Neural cell (in vitro differentiated cells): ENCODE measurements around the gene PTCH2. TPM values are rescaled to one million over a fixed set of nuclear protein-coding genes. Genes with fewer than 3 reads are reported as not detected.

Experiments used
- H2AFZ ChIP-seq: fragments of 200-600, 300-800 bp; sonication (generic), shearing (Covaris generic); 2 replicates; pipeline ENCODE4 v1.6.0; 2014; ENCODE audit warnings: low read depth, mild to moderate bottlenecking, antibody characterized with exemption, low read length, moderate library complexity
- H3F3A ChIP-seq: fragments of 200-600 bp; shearing (Covaris generic); 2 replicates; pipeline ENCODE4 v1.6.1; 2016; ENCODE audit warnings: mild to moderate bottlenecking, moderate library complexity, mixed read lengths, antibody characterized with exemption, low read length; ENCODE audit not compliant: insufficient read depth, poor library complexity, severe bottlenecking
- H3K27ac ChIP-seq: fragments of 200-600, 300-800 bp; sonication (generic), shearing (Covaris generic); 2 replicates; pipeline ENCODE4 v1.5.1; 2014; ENCODE audit warnings: mild to moderate bottlenecking, low read length, moderate library complexity
- H3K27me3 ChIP-seq: fragments of 300-800, 200-600 bp; sonication (generic), shearing (Covaris generic); 2 replicates; pipeline ENCODE4 v1.6.0; 2014; ENCODE audit warnings: mild to moderate bottlenecking, low read depth, low read length, moderate library complexity; ENCODE audit not compliant: insufficient read depth
- H3K36me3 ChIP-seq: fragments of 300-800, 200-600 bp; sonication (generic), shearing (Covaris generic); 2 replicates; pipeline ENCODE4 v1.5.1; 2014; ENCODE audit warnings: mild to moderate bottlenecking, antibody characterized with exemption, low read length, moderate library complexity; ENCODE audit not compliant: insufficient read depth
- H3K4me2 ChIP-seq: fragments of 300-800, 200-600 bp; sonication (generic), shearing (Covaris generic); 2 replicates; pipeline ENCODE4 v1.6.0; 2014; ENCODE audit warnings: mild to moderate bottlenecking, low read length
- H3K4me3 ChIP-seq: fragments of 300-800, 200-600 bp; sonication (generic), shearing (Covaris generic); 2 replicates; pipeline ENCODE4 v1.5.1; 2014; ENCODE audit warnings: mild to moderate bottlenecking, low read length, moderate library complexity
- H3K79me2 ChIP-seq: fragments of 200-600 bp; shearing (Covaris generic); replicated peaks from 2 replicates; pipeline ENCODE4 v1.6.0; 2014; ENCODE audit warnings: mild to moderate bottlenecking, low read length, moderate library complexity; ENCODE audit not compliant: insufficient read depth
- H3K9ac ChIP-seq: fragments of 300-800, 200-600 bp; sonication (generic), shearing (Covaris generic); 2 replicates; pipeline ENCODE4 v1.6.1; 2016; ENCODE audit warnings: mild to moderate bottlenecking, low read length, mixed read lengths
- H3K9me2 ChIP-seq: fragments of 200-600 bp; shearing (Covaris generic); 2 replicates; pipeline ENCODE4 v1.6.1; 2016; ENCODE audit warnings: mild to moderate bottlenecking, low read length, mixed read lengths; ENCODE audit not compliant: insufficient read depth
- H3K9me3 ChIP-seq: fragments of 200-600, 300-800 bp; sonication (generic), shearing (Covaris generic); 2 replicates; pipeline ENCODE4 v1.6.1; 2016; ENCODE audit warnings: mild to moderate bottlenecking, mixed run types, low read length, moderate library complexity, mixed read lengths
- H4K20me1 ChIP-seq: fragments of 200-600 bp; shearing (Covaris generic); 2 replicates; pipeline ENCODE4 v1.6.1; 2016; ENCODE audit warnings: mild to moderate bottlenecking, mixed run types; ENCODE audit not compliant: insufficient read depth
- EP300 ChIP-seq: fragments of 450-650 bp; conservative IDR thresholded peaks from 2 replicates; pipeline ENCODE4 v1.6.1; 2014; ENCODE audit warnings: antibody characterized with exemption, mild to moderate bottlenecking, moderate library complexity; ENCODE audit not compliant: poor library complexity, severe bottlenecking
- EZH2 ChIP-seq: fragments of 200-600, 300-800 bp; shearing (Covaris generic), sonication (generic); IDR thresholded peaks from 2 replicates; pipeline ENCODE4 v1.6.1; 2014; ENCODE audit warnings: antibody characterized with exemption, low read length, borderline replicate concordance, mild to moderate bottlenecking; ENCODE audit not compliant: insufficient read depth, poor library complexity, severe bottlenecking
- MXI1 ChIP-seq: fragments of 450-650 bp; conservative IDR thresholded peaks from 2 replicates; pipeline ENCODE4 v1.6.1; 2014; ENCODE audit warnings: antibody characterized with exemption, mild to moderate bottlenecking; ENCODE audit not compliant: poor library complexity, severe bottlenecking
- POLR2AphosphoS5 ChIP-seq: IDR thresholded peaks from 2 replicates; pipeline ENCODE4 v1.6.1; 2012
- RAD21 ChIP-seq: fragments of 450-650 bp; conservative IDR thresholded peaks from 2 replicates; pipeline ENCODE4 v1.6.1; 2014; ENCODE audit warnings: antibody characterized with exemption, mild to moderate bottlenecking, moderate library complexity
- REST ChIP-seq: IDR thresholded peaks from 2 replicates; pipeline ENCODE4 v1.6.1; 2012; ENCODE audit warnings: borderline replicate concordance
- SMC3 ChIP-seq: fragments of 450-650 bp; conservative IDR thresholded peaks from 2 replicates; pipeline ENCODE4 v1.6.1; 2014; ENCODE audit warnings: antibody characterized with exemption, mild to moderate bottlenecking, moderate library complexity; ENCODE audit not compliant: poor library complexity
- TAF1 ChIP-seq: IDR thresholded peaks from 2 replicates; pipeline ENCODE4 v1.6.1; 2012; ENCODE audit warnings: low read depth
- polyA plus RNA-seq: library from polyadenylated mRNA; depleted of rRNA; stranded (reverse); fragments of >200 nt; gene quantifications from 2 replicates; pipeline ENCODE4 v1.2.3, GENCODE V29; 2014
- TF ChIP-seq, protein P1 (sequence below): fragments of 450-650 bp; IDR thresholded peaks from 2 replicates; pipeline ENCODE4 v1.5.1; 2014; ENCODE audit warnings: antibody characterized with exemption, mild to moderate bottlenecking, moderate library complexity; ENCODE audit not compliant: poor library complexity, severe bottlenecking

PTCH2 gene
- polyA plus RNA-seq, 1 donor from 2014 or later = 1.3 TPM

DNA sequence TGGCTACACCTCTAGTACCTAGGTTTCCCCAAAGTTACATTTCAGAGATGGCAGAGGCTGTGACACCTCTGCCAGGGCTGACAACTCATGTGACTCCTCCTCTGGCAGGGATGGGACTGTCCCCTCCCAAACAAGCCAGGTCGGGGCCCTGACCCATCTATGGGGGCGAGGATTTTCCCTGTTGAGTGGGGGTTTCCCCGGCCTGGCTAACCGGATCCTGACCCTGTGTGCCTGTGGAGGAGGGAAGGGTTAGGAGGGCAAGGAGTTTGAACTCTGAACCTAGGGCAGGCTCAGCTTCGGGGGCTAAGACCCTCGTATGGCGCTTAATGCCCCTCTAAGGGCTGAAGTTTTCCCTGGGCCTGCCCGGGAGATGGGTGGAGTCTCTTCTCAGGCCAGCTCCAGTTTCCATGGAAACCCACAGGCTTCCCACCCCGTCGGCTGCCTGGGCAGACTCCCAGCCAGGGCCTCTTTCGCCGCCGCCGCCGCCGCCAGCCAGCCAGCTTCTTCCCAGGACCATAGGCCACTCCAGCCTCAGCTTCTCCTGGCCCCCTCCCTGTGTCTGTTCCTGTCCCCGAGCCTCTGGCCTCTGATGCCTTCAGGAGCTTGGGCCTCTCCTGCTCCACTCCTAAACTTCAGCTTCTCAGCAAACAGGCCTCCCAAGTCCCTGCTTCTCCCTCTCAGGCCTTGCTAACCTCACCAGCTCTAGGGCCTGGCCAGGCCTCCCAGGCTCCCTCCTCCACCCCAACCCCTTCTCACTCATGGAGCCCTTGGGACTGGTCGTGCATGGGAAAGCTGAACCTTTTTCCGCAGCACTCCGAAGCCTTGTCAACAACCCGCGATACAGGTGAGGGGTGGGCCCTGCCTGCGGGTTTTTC is 34.8 kb downstream of the PTCH2 start, which contains the start of gene BTBD19:
Gene BTBD19 (plus strand): TSS at position 461 of the 875 bp plus-strand sequence. CDS start 298 bp downstream, at position 759.
- Histone ChIP-seq H3K9me3 (no peaks in the 10 kb centered on the region), H3K36me3 (no peaks in the 10 kb centered on the region), H3K4me3 (no peak within 1 kb of the TSS), H3K27me3 (no peaks in the 10 kb centered on the region), H3K4me2 (no peak within 1 kb of the TSS), H4K20me1 (no peaks in the 10 kb centered on the region), H3K27ac (no peak within 1 kb of the TSS), H3K79me2 (no peaks in the 10 kb centered on the region), H3F3A (no peaks in the 10 kb centered on the region), H3K9ac (no peak within 1 kb of the TSS), H3K9me2 (no peaks in the 10 kb centered on the region), H2AFZ (no peak within 1 kb of the TSS)
- TF ChIP-seq SMC3 (no peak), EP300 (no peak), REST (no peak)

- Histone ChIP-seq H3K4me3 (no peak overlapping the region), H3K27ac (no peak overlapping the region), H3K27me3 (no peaks in the 10 kb centered on the region), H3K9ac (no peak overlapping the region), H2AFZ (no peak overlapping the region), H3K36me3 (no peaks in the 10 kb centered on the region), H4K20me1 (no peaks in the 10 kb centered on the region), H3K4me2 (no peak overlapping the region), H3K9me2 (no peaks in the 10 kb centered on the region), H3K9me3 (no peaks in the 10 kb centered on the region), H3K79me2 (no peaks in the 10 kb centered on the region), H3F3A (no peaks in the 10 kb centered on the region)
- TF ChIP-seq SMC3 (no peak), POLR2AphosphoS5 (no peak), RAD21 (no peak), MXI1 (no peak), EP300 (no peak), EZH2 (no peak), REST (no peak), TAF1 (no peak)
- TF ChIP-seq, protein P1, sequence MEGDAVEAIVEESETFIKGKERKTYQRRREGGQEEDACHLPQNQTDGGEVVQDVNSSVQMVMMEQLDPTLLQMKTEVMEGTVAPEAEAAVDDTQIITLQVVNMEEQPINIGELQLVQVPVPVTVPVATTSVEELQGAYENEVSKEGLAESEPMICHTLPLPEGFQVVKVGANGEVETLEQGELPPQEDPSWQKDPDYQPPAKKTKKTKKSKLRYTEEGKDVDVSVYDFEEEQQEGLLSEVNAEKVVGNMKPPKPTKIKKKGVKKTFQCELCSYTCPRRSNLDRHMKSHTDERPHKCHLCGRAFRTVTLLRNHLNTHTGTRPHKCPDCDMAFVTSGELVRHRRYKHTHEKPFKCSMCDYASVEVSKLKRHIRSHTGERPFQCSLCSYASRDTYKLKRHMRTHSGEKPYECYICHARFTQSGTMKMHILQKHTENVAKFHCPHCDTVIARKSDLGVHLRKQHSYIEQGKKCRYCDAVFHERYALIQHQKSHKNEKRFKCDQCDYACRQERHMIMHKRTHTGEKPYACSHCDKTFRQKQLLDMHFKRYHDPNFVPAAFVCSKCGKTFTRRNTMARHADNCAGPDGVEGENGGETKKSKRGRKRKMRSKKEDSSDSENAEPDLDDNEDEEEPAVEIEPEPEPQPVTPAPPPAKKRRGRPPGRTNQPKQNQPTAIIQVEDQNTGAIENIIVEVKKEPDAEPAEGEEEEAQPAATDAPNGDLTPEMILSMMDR = no peak
These were observed 35.5 kb downstream of the PTCH2 start for GRCh38 chr1:44807364-44808062.
